ENCODE measurements around the gene MAGI1.
"Not testable (repeated sequence)": the region's sequence is repeated elsewhere in the genome, so short reads cannot be mapped to it uniquely, and the experiment has no call there.

Gene MAGI1

GRCh38 chr3:66039590-66039887 lies 821 bp upstream of the MAGI1 start:
- DNase-seq (ENCODE audit: low read depth) = no peak

GRCh38 chr3:66038384-66038725 lies 363 bp downstream of the MAGI1 start:
- no peak for DNase-seq (ENCODE audit: low read depth)

GRCh38 chr3:66037986-66038369 lies 740 bp downstream of the MAGI1 start:
- DNase-seq (ENCODE audit: low read depth) = no peak

GRCh38 chr3:66037330-66037985 lies 1.3 kb downstream of the MAGI1 start:
- DNase-seq (ENCODE audit: low read depth) = no peak

GRCh38 chr3:66036586-66037148 lies 2.1 kb downstream of the MAGI1 start:
- DNase-seq (ENCODE audit: low read depth) = no peak

GRCh38 chr3:66035763-66036477 lies 2.8 kb downstream of the MAGI1 start:
- no peak for DNase-seq (ENCODE audit: low read depth)

GRCh38 chr3:66033241-66034138 lies 5.2 kb downstream of the MAGI1 start:
- no peak for DNase-seq (ENCODE audit: low read depth)

- DNase-seq (ENCODE audit: low read depth) = no peak
Observed at GRCh38 chr3:66031102-66031698, 7.5 kb downstream of the MAGI1 start.

GRCh38 chr3:66029443-66029842 lies 9.3 kb downstream of the MAGI1 start:
- no peak for DNase-seq (ENCODE audit: low read depth)

- DNase-seq (ENCODE audit: low read depth) = no peak
Observed at GRCh38 chr3:66029014-66029413, 9.7 kb downstream of the MAGI1 start.

- DNase-seq (ENCODE audit: low read depth) = no peak
Observed at GRCh38 chr3:66028457-66028856, 10.3 kb downstream of the MAGI1 start.

GRCh38 chr3:66027099-66027498 lies 11.6 kb downstream of the MAGI1 start:
- not testable (repeated sequence) for DNase-seq (ENCODE audit: low read depth)

- DNase-seq (ENCODE audit: low read depth) = no peak
Observed at GRCh38 chr3:66023738-66024385, 14.9 kb downstream of the MAGI1 start.

- DNase-seq (ENCODE audit: low read depth) = no peak
Observed at GRCh38 chr3:66023229-66023628, 15.5 kb downstream of the MAGI1 start.

GRCh38 chr3:66021731-66022131 lies 17.0 kb downstream of the MAGI1 start:
- no peak for DNase-seq (ENCODE audit: low read depth)

- DNase-seq (ENCODE audit: low read depth) = no peak
Observed at GRCh38 chr3:66019896-66020295, 18.8 kb downstream of the MAGI1 start.

- DNase-seq (ENCODE audit: low read depth) = no peak
Observed at GRCh38 chr3:66018057-66019033, 20.4 kb downstream of the MAGI1 start.

GRCh38 chr3:66017591-66017990 lies 21.1 kb downstream of the MAGI1 start:
- DNase-seq (ENCODE audit: low read depth) = no peak

GRCh38 chr3:66017084-66017483 lies 21.6 kb downstream of the MAGI1 start:
- no peak for DNase-seq (ENCODE audit: low read depth)

GRCh38 chr3:66015841-66016240 lies 22.9 kb downstream of the MAGI1 start:
- no peak for DNase-seq (ENCODE audit: low read depth)

GRCh38 chr3:66014651-66015050 lies 24.1 kb downstream of the MAGI1 start:
- no peak for DNase-seq (ENCODE audit: low read depth)

Measured in stimulated activated CD8-positive, alpha-beta memory T cell treated with anti-CD3 and anti-CD28 coated beads, Interleukin-15, amount 100 ng/mL, for 1 hour (primary cell).